Measurements from ENCODE around the gene KRTAP10-1. TPM values are rescaled to one million over a fixed set of nuclear protein-coding genes. Genes with fewer than 3 reads are reported as not detected.

Gene KRTAP10-1
- total and polyA plus RNA-seq, 2 of the 13 experiments (the other 11 are each of a cell fraction or from before 2014, with no cell fraction given), result not detected

DNA sequence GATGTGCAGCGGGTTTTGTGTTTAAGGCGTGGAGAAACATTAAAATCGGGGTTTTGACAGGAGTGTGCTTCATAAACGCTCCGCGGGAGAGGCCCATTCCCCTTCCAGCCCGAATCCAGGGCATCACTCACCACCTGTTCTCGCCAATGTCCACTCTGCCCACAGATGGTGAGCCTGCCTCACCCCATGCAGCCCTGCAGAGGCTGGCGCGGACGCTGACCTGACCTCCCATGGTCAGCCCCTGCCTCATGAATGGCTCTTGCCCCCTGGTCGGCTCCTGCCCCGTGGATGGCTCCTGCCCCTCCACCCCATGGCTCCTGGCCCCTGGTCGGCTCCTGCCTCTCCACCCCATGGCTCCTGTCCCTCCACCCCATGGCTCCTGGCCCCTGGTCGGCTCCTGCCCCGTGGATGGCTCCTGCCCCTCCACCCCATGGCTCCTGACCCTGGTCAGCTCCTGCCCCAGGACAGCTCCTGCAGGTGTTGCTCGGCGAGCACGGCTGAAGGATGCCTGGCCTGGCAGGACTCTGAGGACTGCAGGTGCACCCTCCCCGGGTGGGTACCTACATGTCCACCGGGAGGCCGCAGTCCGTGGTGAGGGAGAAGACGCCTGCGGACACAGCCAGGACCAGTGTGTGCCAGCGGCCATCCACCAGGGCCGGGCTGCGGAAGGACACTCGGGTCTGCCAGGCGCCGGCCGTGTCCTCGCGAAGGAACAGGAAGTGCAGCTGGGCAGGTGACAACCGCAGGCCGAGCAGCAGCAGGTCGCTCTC, 6.7 kb downstream of the KRTAP10-1 start:
- peaks cover 0 to 14% of the 10 kb centered on the region in 2 experiments; a peak in 2 of 5 replicates for H3K27me3 ChIP-seq (ENCODE audit: control insufficient read depth in 1 of 2, insufficient read depth in 2 of 2, low read length in 2 of 2)
- no TSS peak for BruUV-seq (replicated peaks)
- TF ChIP-seq, protein P1, sequence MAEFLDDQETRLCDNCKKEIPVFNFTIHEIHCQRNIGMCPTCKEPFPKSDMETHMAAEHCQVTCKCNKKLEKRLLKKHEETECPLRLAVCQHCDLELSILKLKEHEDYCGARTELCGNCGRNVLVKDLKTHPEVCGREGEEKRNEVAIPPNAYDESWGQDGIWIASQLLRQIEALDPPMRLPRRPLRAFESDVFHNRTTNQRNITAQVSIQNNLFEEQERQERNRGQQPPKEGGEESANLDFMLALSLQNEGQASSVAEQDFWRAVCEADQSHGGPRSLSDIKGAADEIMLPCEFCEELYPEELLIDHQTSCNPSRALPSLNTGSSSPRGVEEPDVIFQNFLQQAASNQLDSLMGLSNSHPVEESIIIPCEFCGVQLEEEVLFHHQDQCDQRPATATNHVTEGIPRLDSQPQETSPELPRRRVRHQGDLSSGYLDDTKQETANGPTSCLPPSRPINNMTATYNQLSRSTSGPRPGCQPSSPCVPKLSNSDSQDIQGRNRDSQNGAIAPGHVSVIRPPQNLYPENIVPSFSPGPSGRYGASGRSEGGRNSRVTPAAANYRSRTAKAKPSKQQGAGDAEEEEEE (CRISPR knock-in tag; IDR thresholded peaks at IDR 0.05; ENCODE audit: borderline replicate concordance), result no peak
- no peak for TF ChIP-seq BRCA1 (CRISPR knock-in tag; IDR thresholded peaks at IDR 0.05)
- no peaks in the 10 kb centered on the region for H3K9me3 ChIP-seq (ENCODE audit: low read length)
- H3K4me2 ChIP-seq (ENCODE audit: low read depth, low read length), result no peak overlapping the region
- no peaks in the 10 kb centered on the region for H3K36me3 ChIP-seq (replicated peaks in 1 of 2; ENCODE audit: control insufficient read depth in 1 of 2, insufficient read depth in 2 of 2, low read length in 2 of 2)
- H3K9ac ChIP-seq (ENCODE audit: insufficient read depth, low read depth, low read length), result no peak overlapping the region
- peak; percentile 16; the same call in 2 of the 3 replicates for ATAC-seq
- intact Hi-C loops (cut with micrococcal nuclease; ENCODE audit: unreplicated experiment), result no loop called here
- H3K4me1 ChIP-seq (ENCODE audit: insufficient read depth, low read length), result no peaks in the 10 kb centered on the region
- no peak for FAIRE-seq
- no peaks in the 10 kb centered on the region for H3K79me2 ChIP-seq (ENCODE audit: insufficient read depth, low read length)
- WGBS (ENCODE audit: low lambda C conversion rate), result 73% methylated on average over 24 of the region's 37 CpGs
- H4K20me1 ChIP-seq (ENCODE audit: insufficient read depth, low read length), result no peaks in the 10 kb centered on the region
- in situ Hi-C loops (cut with HindIII; ENCODE audit: extremely low pct_ligation_motif_present, low pct_unique_long_range_greater_than_20kb), result no loop called here
- H3K4me3 ChIP-seq (replicated peaks in 1 of 3; ENCODE audit: insufficient read depth in 1 of 3, low read depth in 2 of 3, low read length in 3 of 3), result no peak overlapping the region
- no peak for DNase-seq (ENCODE audit: low spot score)
- no peak overlapping the region for H3K27ac ChIP-seq (ENCODE audit: extremely low read length, insufficient read depth, low read length)
- H2AFZ ChIP-seq (ENCODE audit: low read length), result no peak overlapping the region
- ChIA-PET POLR2A (no interaction called here), CTCF (ENCODE audit: low intra/inter-chr PET ratio, low total read pairs) (no interaction called here)

DNA sequence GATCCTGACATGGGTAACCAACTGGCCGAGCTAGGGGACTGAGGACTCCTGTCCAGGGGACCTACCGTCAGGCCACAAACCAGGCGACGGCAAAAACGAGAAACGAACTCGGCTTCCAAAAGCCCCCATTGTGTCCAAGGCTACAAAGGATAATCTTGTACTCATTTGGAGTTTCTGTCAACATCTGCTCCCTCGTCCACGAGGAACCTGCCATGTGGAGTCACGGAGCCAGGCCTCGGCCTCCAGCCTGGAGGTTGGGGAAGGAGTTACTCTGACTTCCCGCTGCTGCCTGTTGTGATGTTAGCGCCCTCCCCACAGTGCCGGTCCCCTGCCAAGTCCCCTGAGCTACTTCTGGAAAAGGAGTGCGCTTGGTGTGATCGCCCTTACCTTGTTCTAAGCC, 7.3 kb downstream of the KRTAP10-1 start:
- WGBS (ENCODE audit: low lambda C conversion rate), result 63% methylated on average over 15 of the region's 16 CpGs
- in situ Hi-C loops (cut with HindIII; ENCODE audit: extremely low pct_ligation_motif_present, low pct_unique_long_range_greater_than_20kb), result no loop called here
- Histone ChIP-seq H3K79me2 (ENCODE audit: insufficient read depth, low read length) (no peaks in the 10 kb centered on the region), H3K4me3 (replicated peaks in 1 of 3; ENCODE audit: insufficient read depth in 1 of 3, low read depth in 2 of 3, low read length in 3 of 3) (no peak overlapping the region), H3K9ac (ENCODE audit: insufficient read depth, low read depth, low read length) (no peak overlapping the region), H3K4me2 (ENCODE audit: low read depth, low read length) (no peak overlapping the region), H3K9me3 (ENCODE audit: low read length) (no peaks in the 10 kb centered on the region), H2AFZ (ENCODE audit: low read length) (no peak overlapping the region), H3K27me3 (ENCODE audit: control insufficient read depth in 1 of 2, insufficient read depth in 2 of 2, low read length in 2 of 2) (peaks cover 0 to 14% of the 10 kb centered on the region in 2 experiments; a peak in 2 of 5 replicates), H3K36me3 (replicated peaks in 1 of 2; ENCODE audit: control insufficient read depth in 1 of 2, insufficient read depth in 2 of 2, low read length in 2 of 2) (no peaks in the 10 kb centered on the region), H3K27ac (ENCODE audit: extremely low read length, insufficient read depth, low read length) (no peak overlapping the region), H3K4me1 (ENCODE audit: insufficient read depth, low read length) (no peaks in the 10 kb centered on the region), H4K20me1 (ENCODE audit: insufficient read depth, low read length) (no peaks in the 10 kb centered on the region)
- CTCF ChIA-PET (ENCODE audit: low intra/inter-chr PET ratio, low total read pairs), result no interaction called here
- BruUV-seq (replicated peaks), result no TSS peak
- intact Hi-C loops (cut with micrococcal nuclease; ENCODE audit: unreplicated experiment), result no loop called here
- FAIRE-seq, result no peak
- DNase-seq (ENCODE audit: low spot score), result no peak
- POLR2A ChIA-PET, result no interaction called here
- no peak for ATAC-seq
- TF ChIP-seq YEATS4 (CRISPR knock-in tag; IDR thresholded peaks at IDR 0.05; ENCODE audit: borderline replicate concordance), result no peak
- no peak for TF ChIP-seq PCBP2 (optimal IDR thresholded peaks at IDR 0.05; ENCODE audit: low read depth, low read length, poor library complexity, severe bottlenecking)
- TF ChIP-seq RELA (CRISPR knock-in tag; IDR thresholded peaks at IDR 0.05), result no peak
- no peak for TF ChIP-seq SRSF1 (optimal IDR thresholded peaks at IDR 0.05; ENCODE audit: low read depth, low read length)

All from HepG2 (cell line).